Mesodermal cell (in vitro differentiated cells): Measurements from ENCODE around the gene GALNS.

Experiments used
- H3K27ac ChIP-seq: 2 replicates; pipeline ENCODE4 v1.7.0; 2013; ENCODE audit warnings: mild to moderate bottlenecking, low read depth, low read length, moderate library complexity; ENCODE audit not compliant: severe bottlenecking
- H3K36me3 ChIP-seq: 2 replicates; pipeline ENCODE4 v1.7.1; 2013; ENCODE audit warnings: mild to moderate bottlenecking, low read length, moderate library complexity; ENCODE audit not compliant: control insufficient read depth, insufficient read depth
- H3K4me1 ChIP-seq: one replicate; pipeline ENCODE4 v1.7.1; 2013; ENCODE audit warnings: mild to moderate bottlenecking, low read length; ENCODE audit not compliant: insufficient read depth, control insufficient read depth, poor library complexity, severe bottlenecking
- H3K4me3 ChIP-seq: 2 replicates; pipeline ENCODE4 v1.7.0; 2013; ENCODE audit warnings: low read length, control low read depth, mild to moderate bottlenecking; ENCODE audit not compliant: insufficient read depth, poor library complexity, severe bottlenecking; ENCODE audit errors: extremely low read depth
- H3K9me3 ChIP-seq: 2 replicates; pipeline ENCODE4 v1.7.1; 2013; ENCODE audit warnings: mild to moderate bottlenecking, low read length, moderate library complexity; ENCODE audit not compliant: control insufficient read depth
- WGBS, 2 experiments: methylation state at CpG; one replicate each; pipeline ENCODE4 v1.1.5; 2013; ENCODE audit warnings: missing lambda C conversion rate in 2 of 2; ENCODE audit not compliant: insufficient coverage in 2 of 2; 5-methylcytosine and 5-hydroxymethylcytosine counted together

Gene GALNS

GRCh38 chr16:88815227-88815626 lies 41.5 kb downstream of the GALNS start:
- Histone ChIP-seq H3K4me1 (peaks cover 15% of the 10 kb centered on the region), H3K4me3 (no peak overlapping the region), H3K36me3 (peaks cover 6% of the 10 kb centered on the region), H3K27ac (no peak overlapping the region), H3K9me3 (no peaks in the 10 kb centered on the region)
- 96 to 98% methylated on average over 10 of the region's 10 CpGs for WGBS, 2 experiments

- H3K4me3 ChIP-seq = no peak overlapping the region
- no peak overlapping the region for H3K27ac ChIP-seq
- peaks cover 17% of the 10 kb centered on the region for H3K36me3 ChIP-seq
- 88 to 91% methylated on average over 12 of the region's 13 CpGs for WGBS, 2 experiments
- H3K9me3 ChIP-seq = no peaks in the 10 kb centered on the region
- peaks cover 21% of the 10 kb centered on the region for H3K4me1 ChIP-seq
Measured at GRCh38 chr16:88814144-88814502, 42.6 kb downstream of the GALNS start.

DNA sequence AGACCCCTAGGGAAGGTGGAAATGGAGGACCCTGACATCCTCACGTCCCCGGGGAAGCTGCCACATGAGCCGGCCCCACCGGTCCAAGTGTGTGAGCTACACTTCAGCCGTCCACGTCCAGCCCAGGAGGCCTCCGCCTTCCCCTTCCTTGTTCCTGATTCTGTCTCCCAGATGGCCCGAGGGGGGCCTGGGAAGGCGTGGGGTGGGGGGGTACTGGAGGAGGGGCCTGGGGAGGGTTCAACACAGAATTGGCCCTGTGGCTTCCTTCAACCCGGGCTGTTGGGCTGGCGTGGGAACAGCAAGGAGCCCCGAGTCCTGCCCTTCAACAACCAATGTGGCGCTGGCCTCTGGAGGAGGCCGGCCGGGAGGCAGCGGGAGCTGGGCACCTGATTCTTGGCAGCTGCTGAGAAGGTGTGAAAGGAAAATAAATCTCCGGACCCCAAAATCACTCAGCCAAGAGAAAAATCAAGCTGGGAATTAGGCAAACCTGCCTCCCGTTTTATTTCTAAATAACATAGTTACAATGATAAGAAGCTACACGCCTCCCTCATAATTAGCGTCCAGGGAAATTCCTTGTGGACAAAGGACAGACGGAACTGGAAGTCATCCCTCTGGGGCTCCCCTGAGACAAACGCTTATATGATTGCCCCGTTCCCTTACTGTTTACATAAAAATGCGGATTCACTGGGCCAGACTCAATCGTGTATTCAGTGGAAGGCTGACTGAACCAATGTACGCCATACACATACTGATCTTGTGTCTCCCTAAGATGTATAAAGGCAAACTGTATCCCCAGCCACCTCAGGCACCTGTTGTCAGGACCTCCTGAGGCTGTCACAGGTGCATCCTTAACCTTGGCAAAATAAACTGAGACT lies 43.2 kb downstream of the GALNS start:
- peaks cover 23% of the 10 kb centered on the region for H3K36me3 ChIP-seq
- no peak overlapping the region for H3K4me3 ChIP-seq
- no peaks in the 10 kb centered on the region for H3K9me3 ChIP-seq
- no peak overlapping the region for H3K27ac ChIP-seq
- WGBS, 2 experiments = 93% methylated on average over 15 to 22 of the region's 26 CpGs
- peaks cover 19% of the 10 kb centered on the region for H3K4me1 ChIP-seq

DNA sequence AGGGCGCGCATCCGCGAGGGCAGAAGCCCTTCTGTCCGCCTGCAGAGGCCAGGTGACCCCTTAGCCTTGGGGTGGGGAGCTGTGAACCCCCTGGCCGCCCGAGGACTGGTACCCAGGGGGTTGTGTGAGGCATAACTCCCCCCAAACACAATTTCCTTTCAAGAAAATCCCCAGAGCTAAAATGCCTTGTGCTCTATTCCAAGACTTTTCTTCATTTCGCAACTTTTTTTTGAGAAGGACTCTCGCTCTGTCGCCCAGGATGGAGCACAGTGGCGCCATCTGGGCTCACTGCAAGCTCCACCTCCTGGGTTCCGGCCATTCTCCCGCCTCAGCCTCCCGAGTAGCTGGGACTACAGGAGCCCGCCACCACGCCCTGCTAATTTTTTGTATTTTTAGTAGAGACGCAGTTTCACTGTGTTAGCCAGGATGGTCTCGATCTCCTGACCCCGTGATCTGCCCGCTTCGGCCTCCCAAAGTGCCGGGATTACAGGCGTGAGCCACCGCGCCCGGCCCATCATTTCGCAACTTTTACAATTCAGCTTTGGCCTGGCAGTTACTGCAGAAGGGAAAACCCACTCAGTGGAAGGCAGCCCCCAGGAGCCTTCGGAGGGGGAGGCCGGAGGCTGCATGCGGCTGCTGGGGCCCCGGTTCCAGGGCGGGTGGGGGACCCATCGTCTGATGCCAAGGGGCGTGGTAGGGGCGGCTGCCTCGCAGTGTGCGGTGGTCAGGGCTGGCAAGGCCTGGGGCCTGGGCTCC lies 44.1 kb downstream of the GALNS start:
- Histone ChIP-seq H3K4me1 (peaks cover 12% of the 10 kb centered on the region), H3K9me3 (no peaks in the 10 kb centered on the region), H3K4me3 (peak overlapping the region; percentile 64), H3K27ac (peak overlapping the region; percentile 96), H3K36me3 (peaks cover 31% of the 10 kb centered on the region)
- WGBS, 2 experiments = 63 to 70% methylated on average over 22 to 29 of the region's 37 CpGs

- 1% methylated on average over 62 to 75 of the region's 84 CpGs for WGBS, 2 experiments
- peaks cover 38% of the 10 kb centered on the region for H3K36me3 ChIP-seq
- H3K4me3 ChIP-seq = peak within 1 kb of the TSS; percentile 64
- H3K27ac ChIP-seq = peak within 1 kb of the TSS; percentile 96
- peaks cover 9% of the 10 kb centered on the region for H3K4me1 ChIP-seq
- H3K9me3 ChIP-seq = no peaks in the 10 kb centered on the region
Measured at GRCh38 chr16:88811769-88812512, 44.8 kb downstream of the GALNS start, which contains the start of gene APRT. APRT (minus strand) TSS chr16:88811928; CDS start chr16:88811899, 29 bp downstream.

DNA sequence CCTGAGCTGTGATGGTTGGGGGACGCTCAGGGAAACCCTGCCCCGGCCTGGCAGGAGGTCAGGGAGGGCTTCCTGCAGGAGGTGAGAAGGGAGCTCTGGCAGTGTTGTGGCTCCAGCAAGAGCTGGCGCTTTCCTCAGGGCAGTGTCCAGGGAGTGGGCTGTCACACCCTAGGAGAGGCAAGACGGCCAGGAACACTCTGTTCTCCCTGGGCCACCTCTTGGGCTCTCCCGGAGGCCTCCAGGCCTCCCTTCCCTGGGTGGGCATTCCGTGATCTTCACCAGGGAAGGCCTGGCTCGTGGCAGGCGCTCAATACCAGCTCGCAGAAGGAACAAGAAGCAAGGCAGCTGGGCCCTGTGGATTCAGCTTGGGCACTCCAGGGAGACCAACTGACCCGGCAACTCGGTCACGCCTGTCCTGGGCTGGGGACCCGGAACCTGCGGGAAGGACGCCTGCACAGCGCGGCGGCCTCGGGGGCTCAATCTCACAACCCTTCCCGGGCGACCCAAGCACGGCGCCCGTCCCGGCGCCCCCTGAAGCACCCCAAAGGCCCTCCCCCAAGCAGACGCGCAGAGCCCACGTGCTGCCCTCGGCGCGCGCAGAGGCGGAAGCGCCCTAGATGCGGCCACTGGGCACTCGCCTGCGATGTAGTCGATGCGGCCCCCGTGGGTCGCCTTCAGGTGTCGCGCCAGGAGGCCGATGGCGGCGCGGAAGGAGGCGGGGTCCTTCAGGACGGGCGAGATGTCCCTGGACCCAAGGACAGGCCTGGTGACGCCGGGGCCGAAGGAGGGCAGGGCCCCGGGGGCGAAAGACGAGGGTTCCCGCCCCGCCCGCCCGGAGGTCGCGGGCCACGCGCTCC lies 45.6 kb downstream of the GALNS start:
- H3K4me3 ChIP-seq = peak overlapping the region; percentile 64
- peaks cover 9% of the 10 kb centered on the region for H3K4me1 ChIP-seq
- 3 to 4% methylated on average over 48 to 54 of the region's 65 CpGs for WGBS, 2 experiments
- peak overlapping the region; percentile 96 for H3K27ac ChIP-seq
- no peaks in the 10 kb centered on the region for H3K9me3 ChIP-seq
- peaks cover 46% of the 10 kb centered on the region for H3K36me3 ChIP-seq

- Histone ChIP-seq H3K9me3 (no peaks in the 10 kb centered on the region), H3K4me1 (peaks cover 10% of the 10 kb centered on the region), H3K36me3 (peaks cover 54% of the 10 kb centered on the region), H3K27ac (peak overlapping the region; percentile 96), H3K4me3 (peak overlapping the region; percentile 64)
- WGBS, 2 experiments = 69 to 78% methylated on average over 9 of the region's 12 CpGs
Measured at GRCh38 chr16:88810166-88810911, 46.4 kb downstream of the GALNS start.

DNA sequence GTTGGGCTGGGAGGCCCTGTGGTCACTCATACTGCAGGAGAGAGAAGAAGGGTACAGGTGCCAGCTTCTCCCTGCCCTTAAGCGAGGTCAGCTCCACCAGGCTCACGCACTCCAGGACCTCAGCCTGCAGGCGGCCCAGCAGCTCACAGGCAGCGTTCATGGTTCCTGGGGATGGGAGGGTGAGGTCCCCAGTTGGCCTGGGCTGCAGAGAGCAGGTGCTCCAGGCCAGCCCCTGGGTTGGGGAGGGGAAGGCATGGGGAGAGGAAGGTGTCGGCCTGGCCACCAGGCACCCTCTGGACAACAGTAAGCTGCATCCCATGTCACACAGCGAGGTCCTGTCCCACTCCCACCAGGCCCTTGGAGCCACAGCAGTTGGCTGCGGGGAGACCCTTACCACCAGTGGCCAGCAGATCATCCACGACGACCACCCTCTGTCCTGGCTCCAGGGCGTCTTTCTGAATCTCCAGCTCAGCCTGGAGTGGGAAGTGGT lies 47.0 kb downstream of the GALNS start:
- peaks cover 58% of the 10 kb centered on the region for H3K36me3 ChIP-seq
- H3K27ac ChIP-seq = no peak overlapping the region
- H3K4me1 ChIP-seq = peaks cover 16% of the 10 kb centered on the region
- 94 to 95% methylated on average over 6 to 8 of the region's 10 CpGs for WGBS, 2 experiments
- H3K4me3 ChIP-seq = no peak overlapping the region
- no peaks in the 10 kb centered on the region for H3K9me3 ChIP-seq

DNA sequence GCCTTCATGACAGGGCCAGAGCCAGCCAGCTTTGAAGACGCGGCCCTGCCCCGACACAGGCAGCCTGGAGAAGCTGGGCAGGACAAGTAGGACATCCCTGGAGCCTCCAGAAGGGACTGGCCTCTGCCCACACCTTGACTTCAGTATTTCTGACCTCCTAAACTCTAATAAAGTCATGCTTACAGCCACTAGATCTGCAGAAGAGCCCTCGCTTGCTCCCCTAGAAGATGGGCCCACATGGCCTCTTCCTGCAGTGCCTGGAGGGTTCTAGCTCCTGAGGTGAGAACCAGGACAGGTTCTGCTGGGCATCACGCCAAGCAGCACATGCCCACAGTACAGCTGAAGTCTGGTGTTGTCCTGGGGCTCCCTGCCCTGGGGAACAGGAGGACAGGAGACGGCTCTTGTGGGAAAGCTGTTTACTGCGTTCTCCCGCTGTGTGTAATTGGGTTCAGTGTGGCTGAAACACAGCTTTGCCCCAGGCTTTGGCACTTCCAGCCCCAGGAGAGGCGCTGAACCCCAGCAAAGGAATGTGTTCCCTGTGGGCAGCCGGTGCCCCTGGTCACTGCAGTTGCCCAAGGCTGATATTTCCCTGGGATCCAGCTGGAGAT lies 47.6 kb downstream of the GALNS start:
- 95 to 97% methylated on average over 8 to 10 of the region's 10 CpGs for WGBS, 2 experiments
- Histone ChIP-seq H3K4me3 (no peak overlapping the region), H3K36me3 (peaks cover 58% of the 10 kb centered on the region), H3K27ac (no peak overlapping the region), H3K9me3 (no peaks in the 10 kb centered on the region), H3K4me1 (peaks cover 16% of the 10 kb centered on the region)
